ENCODE measurements around the gene SCAF1.
A peak's percentile ranks its signal among the peaks of the same experiment; 100 is the strongest.

The SCAF1 gene

DNA sequence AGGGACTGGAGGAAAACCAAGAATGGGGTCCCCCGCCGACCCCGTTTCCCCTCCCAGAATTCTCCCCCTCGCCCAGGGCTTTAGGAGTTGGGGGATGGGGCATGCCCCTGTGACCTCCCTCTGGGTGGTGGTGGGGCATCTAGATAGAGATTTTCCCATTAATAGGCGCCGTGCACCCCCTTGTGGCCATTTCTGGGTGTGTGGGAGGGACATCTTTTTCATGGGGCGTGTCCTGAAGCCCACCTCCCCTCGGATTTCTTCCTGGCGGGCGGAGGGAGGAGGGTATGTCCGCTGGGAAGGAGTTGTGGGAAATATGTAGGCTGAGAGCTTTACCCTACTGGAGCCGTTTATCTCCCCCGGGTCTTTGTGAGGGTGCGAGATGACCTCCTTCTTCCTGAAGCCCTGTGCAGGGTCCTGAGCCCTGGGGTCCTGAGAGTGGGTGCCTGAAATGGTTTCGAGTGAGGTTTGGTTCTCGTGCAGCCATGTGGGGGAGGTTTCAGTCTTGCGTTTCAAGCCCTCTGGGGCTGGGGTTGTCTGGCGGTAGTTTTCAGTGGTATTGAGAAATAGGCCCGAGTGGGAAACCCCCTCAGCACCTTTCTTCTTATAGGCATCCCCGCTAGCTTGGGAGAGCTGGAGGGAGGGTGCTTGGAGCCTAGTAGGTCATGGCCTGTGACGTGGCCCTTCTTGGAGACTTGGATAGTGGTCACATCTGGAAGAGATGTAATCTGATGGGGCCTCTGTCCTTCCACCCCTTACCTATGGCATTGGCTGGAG is 36.1 kb downstream of the SCAF1 start:
- H3K27me3 ChIP-seq (ENCODE audit: insufficient read depth, low read length, poor library complexity), result no peaks in the 10 kb centered on the region
- peak overlapping the region; percentile 97 for H3K4me2 ChIP-seq (ENCODE audit: low read length)
- WGBS (ENCODE audit: extremely low coverage, insufficient coverage, low lambda C conversion rate), result no CpG with 5 or more reads among the region's 21 CpGs
- peak overlapping the region; percentile 99 for H3K9ac ChIP-seq (ENCODE audit: low read length)
- no peak overlapping the region for H3K23ac ChIP-seq (ENCODE audit: low read length)
- no peak overlapping the region for H4K8ac ChIP-seq (ENCODE audit: low read depth, low read length)
- H3K4ac ChIP-seq (ENCODE audit: low read depth, low read length), result peak overlapping the region; percentile 96
- H3K4me1 ChIP-seq (ENCODE audit: control insufficient read depth, low read depth, low read length), result peaks cover 8% of the 10 kb centered on the region
- peak; percentile 95 for DNase-seq
- H3K4me3 ChIP-seq (ENCODE audit: low read length), result peak overlapping the region; percentile 89
- peak overlapping the region; percentile 90 for H3K27ac ChIP-seq (ENCODE audit: low read depth, low read length)
- H2BK5ac ChIP-seq (ENCODE audit: low read length), result peak overlapping the region; percentile 92
- H3K18ac ChIP-seq (ENCODE audit: low read length), result peak overlapping the region; percentile 82
- no peak overlapping the region for H2BK120ac ChIP-seq (ENCODE audit: low read depth, low read length)
- H3K56ac ChIP-seq (ENCODE audit: low read length), result peak overlapping the region; percentile 99
- H3K79me2 ChIP-seq (ENCODE audit: control insufficient read depth, insufficient read depth, low read length), result peaks cover 45% of the 10 kb centered on the region
- H4K5ac ChIP-seq (ENCODE audit: low read length), result no peak overlapping the region
- no peak overlapping the region for H2BK15ac ChIP-seq (replicated peaks; ENCODE audit: low read depth)
- H3K79me1 ChIP-seq (ENCODE audit: low read length), result peaks cover 13% of the 10 kb centered on the region
- no peak overlapping the region for H2AK5ac ChIP-seq (ENCODE audit: low read length)
- peaks cover 12% of the 10 kb centered on the region for H3K36me3 ChIP-seq (ENCODE audit: control insufficient read depth, insufficient read depth, low read length)

DNA sequence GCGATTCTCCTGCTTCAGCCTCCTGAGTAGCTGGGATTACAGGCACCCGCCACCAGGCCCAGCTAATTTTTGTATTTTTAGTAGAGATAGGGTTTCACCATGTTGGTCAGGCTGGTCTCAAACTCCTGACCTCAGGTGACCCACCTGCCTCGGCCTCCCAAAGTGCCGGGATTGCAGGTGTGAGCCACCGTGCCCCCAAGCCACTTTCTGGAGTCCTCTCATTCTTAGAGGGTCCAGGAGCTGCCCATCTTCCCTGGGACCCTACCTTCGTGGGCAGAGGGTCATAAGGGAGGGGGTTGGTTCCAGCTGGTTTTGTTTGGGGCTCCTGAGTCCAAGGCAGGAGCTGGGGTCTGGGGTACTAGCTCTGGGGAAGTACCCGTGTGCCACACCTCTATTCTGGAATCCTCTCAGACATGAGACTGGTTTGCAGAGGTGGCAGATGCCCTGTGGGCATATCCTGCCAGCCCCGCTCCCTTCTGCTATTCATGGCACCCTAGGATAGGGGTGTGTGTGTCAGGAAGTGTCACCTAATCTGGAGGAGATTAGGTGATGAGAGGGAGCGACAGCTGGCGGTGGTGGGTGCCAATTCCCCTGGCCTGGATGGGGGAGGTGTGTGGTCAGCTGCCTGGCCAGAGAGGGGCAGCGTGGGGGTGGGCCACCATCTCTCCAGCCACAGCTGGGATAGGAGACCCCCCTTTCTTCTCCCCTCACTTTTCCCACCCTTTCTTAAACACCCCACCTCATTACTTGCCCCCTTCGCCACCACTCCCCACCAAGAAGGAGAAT is 37.2 kb downstream of the SCAF1 start:
- Histone ChIP-seq H3K9ac (ENCODE audit: low read length) (peak overlapping the region; percentile 32), H4K8ac (ENCODE audit: low read depth, low read length) (no peak overlapping the region), H3K79me1 (ENCODE audit: low read length) (peaks cover 13% of the 10 kb centered on the region), H3K27ac (ENCODE audit: low read depth, low read length) (no peak overlapping the region), H3K23ac (ENCODE audit: low read length) (no peak overlapping the region), H2BK120ac (ENCODE audit: low read depth, low read length) (no peak overlapping the region), H2BK15ac (replicated peaks; ENCODE audit: low read depth) (no peak overlapping the region), H3K36me3 (ENCODE audit: control insufficient read depth, insufficient read depth, low read length) (peaks cover 15% of the 10 kb centered on the region), H3K4me1 (ENCODE audit: control insufficient read depth, low read depth, low read length) (peaks cover 8% of the 10 kb centered on the region), H3K27me3 (ENCODE audit: insufficient read depth, low read length, poor library complexity) (no peaks in the 10 kb centered on the region), H3K18ac (ENCODE audit: low read length) (no peak overlapping the region), H2BK5ac (ENCODE audit: low read length) (no peak overlapping the region), H2AK5ac (ENCODE audit: low read length) (no peak overlapping the region), H3K4me2 (ENCODE audit: low read length) (peak overlapping the region; percentile 40), H3K4me3 (ENCODE audit: low read length) (no peak overlapping the region), H3K4ac (ENCODE audit: low read depth, low read length) (no peak overlapping the region), H3K56ac (ENCODE audit: low read length) (peak overlapping the region; percentile 70), H3K79me2 (ENCODE audit: control insufficient read depth, insufficient read depth, low read length) (peaks cover 45% of the 10 kb centered on the region), H4K5ac (ENCODE audit: low read length) (no peak overlapping the region)
- no CpG with 5 or more reads among the region's 12 CpGs for WGBS (ENCODE audit: extremely low coverage, insufficient coverage, low lambda C conversion rate)
- no peak for DNase-seq

DNA sequence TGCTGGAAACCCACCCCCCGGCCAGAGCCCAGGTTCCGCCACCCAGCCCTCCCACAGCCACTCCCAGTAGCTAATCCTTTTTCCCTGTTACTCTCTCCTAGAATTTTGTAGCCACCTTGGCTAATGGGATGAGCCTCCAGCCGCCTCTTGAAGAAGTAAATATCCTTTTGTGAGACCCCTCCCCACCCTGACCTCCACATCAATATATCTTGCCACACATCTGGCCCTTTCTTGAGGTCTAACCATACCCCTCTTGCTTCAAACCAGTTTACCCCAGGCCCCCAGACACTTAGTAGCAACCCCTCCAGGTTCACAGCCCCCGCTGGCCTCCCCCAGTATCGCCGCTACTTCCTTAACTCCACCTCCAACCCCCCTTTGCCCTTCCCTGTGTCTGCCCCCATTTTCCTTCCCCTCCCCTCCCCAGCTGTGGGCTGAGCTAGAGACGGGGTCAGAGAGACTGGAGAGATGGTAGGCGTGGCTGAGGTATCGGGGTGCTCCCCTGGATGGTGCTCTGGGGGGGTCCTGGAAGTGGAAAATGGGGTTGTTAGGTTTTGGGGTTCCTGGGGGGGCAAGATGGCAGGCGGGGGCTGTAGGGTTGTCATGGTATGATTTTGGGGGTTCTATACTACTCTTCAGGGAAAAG is 37.9 kb downstream of the SCAF1 start:
- DNase-seq, result no peak
- H3K4me3 ChIP-seq (ENCODE audit: low read length), result no peak overlapping the region
- H2BK15ac ChIP-seq (replicated peaks; ENCODE audit: low read depth), result no peak overlapping the region

GRCh38 chr19:49680421-49681351 is 38.7 kb downstream of the SCAF1 start:
- DNase-seq, result peak; percentile 96
- peak overlapping the region; percentile 56 for H3K56ac ChIP-seq (ENCODE audit: low read length)
- H3K79me2 ChIP-seq (ENCODE audit: control insufficient read depth, insufficient read depth, low read length), result peaks cover 45% of the 10 kb centered on the region
- peaks cover 8% of the 10 kb centered on the region for H3K4me1 ChIP-seq (ENCODE audit: control insufficient read depth, low read depth, low read length)
- no peak overlapping the region for H4K5ac ChIP-seq (ENCODE audit: low read length)
- H3K27me3 ChIP-seq (ENCODE audit: insufficient read depth, low read length, poor library complexity), result no peaks in the 10 kb centered on the region
- no peak overlapping the region for H2BK15ac ChIP-seq (replicated peaks; ENCODE audit: low read depth)
- no CpG with 5 or more reads among the region's 40 CpGs for WGBS (ENCODE audit: extremely low coverage, insufficient coverage, low lambda C conversion rate)
- H3K23ac ChIP-seq (ENCODE audit: low read length), result no peak overlapping the region
- no peak overlapping the region for H3K18ac ChIP-seq (ENCODE audit: low read length)
- H2AK5ac ChIP-seq (ENCODE audit: low read length), result no peak overlapping the region
- H2BK5ac ChIP-seq (ENCODE audit: low read length), result no peak overlapping the region
- H3K4ac ChIP-seq (ENCODE audit: low read depth, low read length), result no peak overlapping the region
- H3K4me2 ChIP-seq (ENCODE audit: low read length), result peak overlapping the region; percentile 25
- peaks cover 19% of the 10 kb centered on the region for H3K79me1 ChIP-seq (ENCODE audit: low read length)
- H4K8ac ChIP-seq (ENCODE audit: low read depth, low read length), result no peak overlapping the region
- H3K4me3 ChIP-seq (ENCODE audit: low read length), result no peak overlapping the region
- peak overlapping the region; percentile 55 for H3K9ac ChIP-seq (ENCODE audit: low read length)
- H3K27ac ChIP-seq (ENCODE audit: low read depth, low read length), result no peak overlapping the region
- peaks cover 22% of the 10 kb centered on the region for H3K36me3 ChIP-seq (ENCODE audit: control insufficient read depth, insufficient read depth, low read length)
- H2BK120ac ChIP-seq (ENCODE audit: low read depth, low read length), result no peak overlapping the region

More for the DNA sequence above, 37.9 kb downstream of the SCAF1 start:
- H3K79me1 ChIP-seq (ENCODE audit: low read length), result peaks cover 14% of the 10 kb centered on the region
- H2BK120ac ChIP-seq (ENCODE audit: low read depth, low read length), result no peak overlapping the region
- WGBS (ENCODE audit: extremely low coverage, insufficient coverage, low lambda C conversion rate), result no CpG with 5 or more reads among the region's 10 CpGs
- peaks cover 45% of the 10 kb centered on the region for H3K79me2 ChIP-seq (ENCODE audit: control insufficient read depth, insufficient read depth, low read length)
- peak overlapping the region; percentile 41 for H3K27ac ChIP-seq (ENCODE audit: low read depth, low read length)
- no peak overlapping the region for H4K5ac ChIP-seq (ENCODE audit: low read length)
- no peak overlapping the region for H2BK5ac ChIP-seq (ENCODE audit: low read length)
- peak overlapping the region; percentile 25 for H3K4me2 ChIP-seq (ENCODE audit: low read length)
- peak overlapping the region; percentile 45 for H3K56ac ChIP-seq (ENCODE audit: low read length)
- peak overlapping the region; percentile 55 for H3K9ac ChIP-seq (ENCODE audit: low read length)
- no peaks in the 10 kb centered on the region for H3K27me3 ChIP-seq (ENCODE audit: insufficient read depth, low read length, poor library complexity)
- H3K4me1 ChIP-seq (ENCODE audit: control insufficient read depth, low read depth, low read length), result peaks cover 8% of the 10 kb centered on the region
- H3K4ac ChIP-seq (ENCODE audit: low read depth, low read length), result no peak overlapping the region
- H3K23ac ChIP-seq (ENCODE audit: low read length), result no peak overlapping the region
- no peak overlapping the region for H3K18ac ChIP-seq (ENCODE audit: low read length)
- H3K36me3 ChIP-seq (ENCODE audit: control insufficient read depth, insufficient read depth, low read length), result peaks cover 16% of the 10 kb centered on the region
- no peak overlapping the region for H2AK5ac ChIP-seq (ENCODE audit: low read length)
- H4K8ac ChIP-seq (ENCODE audit: low read depth, low read length), result no peak overlapping the region

GRCh38 chr19:49681830-49682229 is 39.8 kb downstream of the SCAF1 start:
- Histone ChIP-seq H3K23ac (ENCODE audit: low read length) (no peak overlapping the region), H3K4me2 (ENCODE audit: low read length) (no peak overlapping the region), H3K27ac (ENCODE audit: low read depth, low read length) (no peak overlapping the region), H2AK5ac (ENCODE audit: low read length) (no peak overlapping the region), H3K9ac (ENCODE audit: low read length) (no peak overlapping the region), H3K4me3 (ENCODE audit: low read length) (no peak overlapping the region), H3K4me1 (ENCODE audit: control insufficient read depth, low read depth, low read length) (peaks cover 8% of the 10 kb centered on the region), H3K79me2 (ENCODE audit: control insufficient read depth, insufficient read depth, low read length) (peaks cover 45% of the 10 kb centered on the region), H3K18ac (ENCODE audit: low read length) (no peak overlapping the region), H2BK15ac (replicated peaks; ENCODE audit: low read depth) (no peak overlapping the region), H3K56ac (ENCODE audit: low read length) (no peak overlapping the region), H2BK5ac (ENCODE audit: low read length) (no peak overlapping the region), H4K8ac (ENCODE audit: low read depth, low read length) (no peak overlapping the region), H3K27me3 (ENCODE audit: insufficient read depth, low read length, poor library complexity) (no peaks in the 10 kb centered on the region), H3K79me1 (ENCODE audit: low read length) (peaks cover 23% of the 10 kb centered on the region), H4K5ac (ENCODE audit: low read length) (no peak overlapping the region), H3K4ac (ENCODE audit: low read depth, low read length) (no peak overlapping the region), H2BK120ac (ENCODE audit: low read depth, low read length) (no peak overlapping the region), H3K36me3 (ENCODE audit: control insufficient read depth, insufficient read depth, low read length) (peaks cover 29% of the 10 kb centered on the region)
- DNase-seq, result no peak
- WGBS (ENCODE audit: extremely low coverage, insufficient coverage, low lambda C conversion rate), result no CpG with 5 or more reads among the region's 19 CpGs

Measured in mesendoderm (in vitro differentiated cells).